ENCODE data around the gene TNFRSF18.

The TNFRSF18 gene

GRCh38 chr1:1168451-1169411 is 37.7 kb downstream of the TNFRSF18 start:
- H3K4me3 ChIP-seq (replicated peaks; ENCODE audit: low read depth, low read length), result no peak overlapping the region
- TF ChIP-seq CTCF (IDR thresholded peaks at IDR 0.05; ENCODE audit: low read length, missing control alignments), result no peak
- no peak for DNase-seq (ENCODE audit: low read depth)

GRCh38 chr1:1167841-1168450 is 38.4 kb downstream of the TNFRSF18 start:
- no peak for DNase-seq (ENCODE audit: low read depth)
- TF ChIP-seq CTCF (IDR thresholded peaks at IDR 0.05; ENCODE audit: low read length, missing control alignments), result no peak
- H3K4me3 ChIP-seq (replicated peaks; ENCODE audit: low read depth, low read length), result no peak overlapping the region

- H3K4me3 ChIP-seq (replicated peaks; ENCODE audit: low read depth, low read length), result no peak overlapping the region
- DNase-seq (ENCODE audit: low read depth), result no peak
- no peak for TF ChIP-seq CTCF (IDR thresholded peaks at IDR 0.05; ENCODE audit: low read length, missing control alignments)
Measured at GRCh38 chr1:1167398-1167821, 39.0 kb downstream of the TNFRSF18 start.

- DNase-seq (ENCODE audit: low read depth), result no peak
- no peak for TF ChIP-seq CTCF (IDR thresholded peaks at IDR 0.05; ENCODE audit: low read length, missing control alignments)
- H3K4me3 ChIP-seq (replicated peaks; ENCODE audit: low read depth, low read length), result no peak overlapping the region
Measured at GRCh38 chr1:1166642-1167397, 39.6 kb downstream of the TNFRSF18 start.

GRCh38 chr1:1165900-1166421 is 40.4 kb downstream of the TNFRSF18 start:
- no peak for TF ChIP-seq CTCF (IDR thresholded peaks at IDR 0.05; ENCODE audit: low read length, missing control alignments)
- H3K4me3 ChIP-seq (replicated peaks; ENCODE audit: low read depth, low read length), result no peak overlapping the region
- DNase-seq (ENCODE audit: low read depth), result no peak

- H3K4me3 ChIP-seq (replicated peaks; ENCODE audit: low read depth, low read length), result no peak overlapping the region
- no peak for TF ChIP-seq CTCF (IDR thresholded peaks at IDR 0.05; ENCODE audit: low read length, missing control alignments)
- DNase-seq (ENCODE audit: low read depth), result no peak
Measured at GRCh38 chr1:1165485-1165884, 40.9 kb downstream of the TNFRSF18 start.
